Measurements from ENCODE around the gene KIF4B. TPM values are rescaled to one million over a fixed set of nuclear protein-coding genes. Genes with fewer than 3 reads are reported as not detected.

KIF4B gene
- total RNA-seq, 1 experiment from 2014 or later: 0.07 TPM

GRCh38 chr5:154984946-154985516, 28.5 kb upstream of the KIF4B start:
- Histone ChIP-seq H3K9me3 (ENCODE audit: control insufficient read depth, low read depth, low read length) (no peaks in the 10 kb centered on the region), H3K14ac (ENCODE audit: insufficient read depth, low read length) (no peak overlapping the region), H4K5ac (ENCODE audit: insufficient read length, low read depth, low read length) (no peak overlapping the region), H3K4ac (ENCODE audit: low read depth, low read length) (no peak overlapping the region), H3K23me2 (ENCODE audit: insufficient read length, low read depth, low read length, poor library complexity, severe bottlenecking) (no peaks in the 10 kb centered on the region), H3K27me3 (ENCODE audit: insufficient read depth, low read length) (no peaks in the 10 kb centered on the region), H3K27ac (ENCODE audit: insufficient read length, low read depth, low read length) (no peak overlapping the region), H3K9ac (ENCODE audit: extremely low read depth, insufficient read length, low read length) (no peak overlapping the region), H2AFZ (ENCODE audit: low read length) (no peak overlapping the region), H2BK12ac (ENCODE audit: insufficient read length, low read depth, low read length) (no peak overlapping the region), H3K18ac (ENCODE audit: insufficient read length, low read depth, low read length) (no peak overlapping the region), H3K4me1 (ENCODE audit: insufficient read depth, low read length) (no peaks in the 10 kb centered on the region), H3K4me2 (ENCODE audit: insufficient read depth, insufficient read length, low read length) (no peak overlapping the region), H2BK5ac (ENCODE audit: insufficient read length, low read length) (no peak overlapping the region), H3K79me1 (ENCODE audit: insufficient read depth, low read depth, low read length, poor library complexity, severe bottlenecking) (no peaks in the 10 kb centered on the region), H4K91ac (ENCODE audit: insufficient read length, low read depth, low read length) (no peak overlapping the region), H2AK5ac (ENCODE audit: insufficient read length, low read length) (no peak overlapping the region), H4K8ac (replicated peaks; ENCODE audit: insufficient read length, low read depth, low read length) (no peak overlapping the region), H2BK20ac (ENCODE audit: low read depth, low read length, poor library complexity, severe bottlenecking) (no peak overlapping the region), H2BK15ac (ENCODE audit: low read depth, low read length) (no peak overlapping the region), H3T11ph (ENCODE audit: low read length) (no peak overlapping the region), H3K56ac (ENCODE audit: insufficient read length, low read depth, low read length) (no peak overlapping the region), H3K23ac (ENCODE audit: insufficient read length, low read depth, low read length) (no peak overlapping the region), H2BK120ac (ENCODE audit: low read depth, low read length, poor library complexity, severe bottlenecking) (no peak overlapping the region), H4K20me1 (ENCODE audit: control insufficient read depth, insufficient read depth, insufficient read length) (no peaks in the 10 kb centered on the region), H3K79me2 (ENCODE audit: insufficient read depth, low read length) (no peaks in the 10 kb centered on the region)
- TF ChIP-seq CTCF (conservative IDR thresholded peaks at IDR 0.05): no peak
- peaks cover 3 to 12% of the 10 kb centered on the region in 2 experiments for H3K9me3 Mint-ChIP-seq
- no peak overlapping the region for H3K4me3 Mint-ChIP-seq
- H3K36me3 Mint-ChIP-seq (ENCODE audit: insufficient read depth in 1 of 3, low read depth in 3 of 3): peaks cover 0 to 8% (median 2%) of the 10 kb centered on the region in 3 experiments; a peak in 3 of 7 replicates
- DNase-seq: no peak
- WGBS (ENCODE audit: extremely low coverage, insufficient read length, low lambda C conversion rate): no CpG with 5 or more reads among the region's 8 CpGs
- H3K4me1 Mint-ChIP-seq: peaks cover 0 to 5% of the 10 kb centered on the region in 2 experiments; a peak in 2 of 4 replicates
- H3K27ac Mint-ChIP-seq: no peak overlapping the region
- H3K27me3 Mint-ChIP-seq (ENCODE audit: low read depth): no peaks in the 10 kb centered on the region

All from H9 (cell line).